ENCODE data around the gene TICRR.

Gene TICRR

DNA sequence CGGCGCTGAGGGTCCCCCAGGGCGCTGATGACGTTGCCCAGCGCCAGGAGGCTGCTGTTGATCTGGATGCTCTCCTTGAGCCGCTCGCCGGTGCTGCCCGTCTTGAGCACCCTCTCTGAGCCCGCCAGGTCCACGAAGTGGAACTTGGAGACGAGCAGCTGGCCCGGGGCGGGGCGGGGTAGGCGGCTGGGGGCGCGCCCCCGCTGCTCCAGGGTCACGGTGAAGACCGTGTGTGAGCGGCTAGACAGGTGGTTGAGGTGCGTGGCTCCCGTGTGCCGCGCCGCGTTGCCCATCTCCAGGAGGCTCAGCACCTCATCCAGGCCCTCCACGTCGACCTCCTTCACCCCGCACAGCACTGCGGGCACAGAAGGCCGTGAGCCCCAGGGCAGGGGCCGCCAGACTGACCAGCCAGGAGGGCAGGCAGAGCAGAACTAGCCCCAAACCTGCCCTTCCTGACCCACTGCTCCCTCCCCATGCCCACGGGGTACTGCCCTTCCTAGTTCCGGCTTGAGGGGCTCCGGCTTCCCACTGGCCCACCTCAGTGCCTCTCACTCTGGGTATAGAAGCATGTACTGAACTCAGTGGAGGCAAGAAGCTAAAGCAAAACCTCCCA lies 73.8 kb downstream of the TICRR start:
- Histone ChIP-seq H2AFZ (ENCODE audit: low read depth, low read length) (no peak overlapping the region), H3K4me2 (ENCODE audit: low read length, poor library complexity, severe bottlenecking) (no peak overlapping the region), H3K23ac (ENCODE audit: low read length in 2 of 2) (no peak overlapping the region), H3K27me3 (ENCODE audit: control insufficient read depth in 1 of 2, insufficient read depth in 1 of 2, low read length in 2 of 2) (no peaks in the 10 kb centered on the region), H2BK15ac (ENCODE audit: low read depth, poor library complexity, severe bottlenecking) (no peak overlapping the region), H3K27ac (ENCODE audit: low read length, poor library complexity, severe bottlenecking) (no peak overlapping the region), H2BK120ac (ENCODE audit: low read depth, low read length) (no peak overlapping the region), H2BK12ac (ENCODE audit: low read length in 2 of 2) (no peak overlapping the region), H3K79me1 (replicated peaks; ENCODE audit: low read length, poor library complexity, severe bottlenecking) (peaks cover 30% of the 10 kb centered on the region), H2BK5ac (ENCODE audit: low read depth, low read length, poor library complexity, severe bottlenecking) (no peak overlapping the region), H3K4me1 (ENCODE audit: control insufficient read depth, insufficient read depth, low read depth, low read length) (peaks cover 4% of the 10 kb centered on the region), H3K4me3 (ENCODE audit: insufficient read depth in 1 of 2, low read depth in 1 of 2, low read length in 2 of 2) (no peak overlapping the region), H3K4ac (ENCODE audit: low read depth in 1 of 2, low read length in 2 of 2) (no peak overlapping the region), H2AK5ac (ENCODE audit: low read length, severe bottlenecking) (no peak overlapping the region), H3K9ac (ENCODE audit: low read length) (no peak overlapping the region), H3K9me3 (ENCODE audit: control insufficient read depth, low read length) (no peaks in the 10 kb centered on the region), H3K14ac (ENCODE audit: low read length in 2 of 2) (no peak overlapping the region), H4K8ac (ENCODE audit: low read length) (no peak overlapping the region), H3K36me3 (ENCODE audit: control insufficient read depth in 1 of 2, insufficient read depth in 2 of 2, low read depth in 1 of 2, low read length in 2 of 2) (peaks cover 42 to 61% of the 10 kb centered on the region in 2 experiments), H3K18ac (ENCODE audit: low read depth in 1 of 2, low read length in 2 of 2) (no peak overlapping the region), H4K91ac (ENCODE audit: low read length) (no peak overlapping the region)
- DNase-seq, result no peak
- WGBS, result 96% methylated on average over 37 of the region's 37 CpGs

DNA sequence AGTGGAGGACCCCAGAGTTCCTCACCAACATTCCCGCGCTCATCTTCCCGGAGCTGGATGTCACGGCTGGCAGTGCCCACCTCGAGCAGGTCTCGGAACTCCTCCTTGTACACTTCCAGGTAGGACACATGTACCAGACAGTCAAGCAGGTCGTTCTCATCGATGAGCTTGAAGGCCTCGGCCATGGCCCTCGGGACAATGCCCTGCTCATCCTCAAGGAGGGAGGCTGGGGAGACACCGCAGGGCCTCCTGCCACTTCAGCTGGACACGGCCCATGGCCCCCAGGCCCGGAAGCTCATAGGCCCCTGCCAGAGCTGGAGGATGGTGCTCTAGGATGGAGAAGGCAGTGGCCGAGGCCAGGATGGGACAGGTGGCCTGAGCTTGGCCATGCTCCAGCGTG lies 74.4 kb downstream of the TICRR start:
- no peak overlapping the region for H2AFZ ChIP-seq (ENCODE audit: low read depth, low read length)
- no peak overlapping the region for H3K4me3 ChIP-seq (ENCODE audit: insufficient read depth in 1 of 2, low read depth in 1 of 2, low read length in 2 of 2)
- H3K18ac ChIP-seq (ENCODE audit: low read depth in 1 of 2, low read length in 2 of 2), result no peak overlapping the region
- no peak overlapping the region for H3K14ac ChIP-seq (ENCODE audit: low read length in 2 of 2)
- no peak overlapping the region for H4K8ac ChIP-seq (ENCODE audit: low read length)
- no peak overlapping the region for H2BK15ac ChIP-seq (ENCODE audit: low read depth, poor library complexity, severe bottlenecking)
- H3K4me2 ChIP-seq (ENCODE audit: low read length, poor library complexity, severe bottlenecking), result no peak overlapping the region
- H2BK5ac ChIP-seq (ENCODE audit: low read depth, low read length, poor library complexity, severe bottlenecking), result no peak overlapping the region
- H3K27me3 ChIP-seq (ENCODE audit: control insufficient read depth in 1 of 2, insufficient read depth in 1 of 2, low read length in 2 of 2), result no peaks in the 10 kb centered on the region
- H3K9ac ChIP-seq (ENCODE audit: low read length), result no peak overlapping the region
- H3K36me3 ChIP-seq (ENCODE audit: control insufficient read depth in 1 of 2, insufficient read depth in 2 of 2, low read depth in 1 of 2, low read length in 2 of 2), result peaks cover 38 to 58% of the 10 kb centered on the region in 2 experiments
- 98% methylated on average over 15 of the region's 15 CpGs for WGBS
- no peak overlapping the region for H2AK5ac ChIP-seq (ENCODE audit: low read length, severe bottlenecking)
- no peak overlapping the region for H3K4ac ChIP-seq (ENCODE audit: low read depth in 1 of 2, low read length in 2 of 2)
- H2BK12ac ChIP-seq (ENCODE audit: low read length in 2 of 2), result no peak overlapping the region
- DNase-seq, result no peak
- peaks cover 31% of the 10 kb centered on the region for H3K79me1 ChIP-seq (replicated peaks; ENCODE audit: low read length, poor library complexity, severe bottlenecking)
- peaks cover 8% of the 10 kb centered on the region for H3K4me1 ChIP-seq (ENCODE audit: control insufficient read depth, insufficient read depth, low read depth, low read length)
- H3K9me3 ChIP-seq (ENCODE audit: control insufficient read depth, low read length), result no peaks in the 10 kb centered on the region
- H3K27ac ChIP-seq (ENCODE audit: low read length, poor library complexity, severe bottlenecking), result no peak overlapping the region
- H4K91ac ChIP-seq (ENCODE audit: low read length), result no peak overlapping the region
- no peak overlapping the region for H3K23ac ChIP-seq (ENCODE audit: low read length in 2 of 2)
- H2BK120ac ChIP-seq (ENCODE audit: low read depth, low read length), result no peak overlapping the region

GRCh38 chr15:89652131-89652530 lies 76.9 kb downstream of the TICRR start:
- no peak overlapping the region for H2BK15ac ChIP-seq (ENCODE audit: low read depth, poor library complexity, severe bottlenecking)
- H2BK120ac ChIP-seq (ENCODE audit: low read depth, low read length), result no peak overlapping the region
- H3K4ac ChIP-seq (ENCODE audit: low read depth in 1 of 2, low read length in 2 of 2), result no peak overlapping the region
- no peak overlapping the region for H2BK5ac ChIP-seq (ENCODE audit: low read depth, low read length, poor library complexity, severe bottlenecking)
- H3K18ac ChIP-seq (ENCODE audit: low read depth in 1 of 2, low read length in 2 of 2), result no peak overlapping the region
- no peak overlapping the region for H3K4me3 ChIP-seq (ENCODE audit: insufficient read depth in 1 of 2, low read depth in 1 of 2, low read length in 2 of 2)
- H2BK12ac ChIP-seq (ENCODE audit: low read length in 2 of 2), result no peak overlapping the region
- H3K9me3 ChIP-seq (ENCODE audit: control insufficient read depth, low read length), result no peaks in the 10 kb centered on the region
- no peak overlapping the region for H3K9ac ChIP-seq (ENCODE audit: low read length)
- no peak for DNase-seq
- H3K4me1 ChIP-seq (ENCODE audit: control insufficient read depth, insufficient read depth, low read depth, low read length), result peaks cover 9% of the 10 kb centered on the region
- H3K36me3 ChIP-seq (ENCODE audit: control insufficient read depth in 1 of 2, insufficient read depth in 2 of 2, low read depth in 1 of 2, low read length in 2 of 2), result peaks cover 21 to 36% of the 10 kb centered on the region in 2 experiments
- 79% methylated on average over 7 of the region's 7 CpGs for WGBS
- H3K27ac ChIP-seq (ENCODE audit: low read length, poor library complexity, severe bottlenecking), result no peak overlapping the region
- H3K23ac ChIP-seq (ENCODE audit: low read length in 2 of 2), result no peak overlapping the region
- H2AFZ ChIP-seq (ENCODE audit: low read depth, low read length), result no peak overlapping the region
- no peaks in the 10 kb centered on the region for H3K27me3 ChIP-seq (ENCODE audit: control insufficient read depth in 1 of 2, insufficient read depth in 1 of 2, low read length in 2 of 2)
- H4K91ac ChIP-seq (ENCODE audit: low read length), result no peak overlapping the region
- H3K4me2 ChIP-seq (ENCODE audit: low read length, poor library complexity, severe bottlenecking), result no peak overlapping the region
- H3K14ac ChIP-seq (ENCODE audit: low read length in 2 of 2), result no peak overlapping the region
- no peak overlapping the region for H4K8ac ChIP-seq (ENCODE audit: low read length)
- H3K79me1 ChIP-seq (replicated peaks; ENCODE audit: low read length, poor library complexity, severe bottlenecking), result peaks cover 29% of the 10 kb centered on the region
- H2AK5ac ChIP-seq (ENCODE audit: low read length, severe bottlenecking), result no peak overlapping the region

- H3K9ac ChIP-seq (ENCODE audit: low read length), result no peak overlapping the region
- H3K27me3 ChIP-seq (ENCODE audit: control insufficient read depth in 1 of 2, insufficient read depth in 1 of 2, low read length in 2 of 2), result no peaks in the 10 kb centered on the region
- no peak overlapping the region for H3K4ac ChIP-seq (ENCODE audit: low read depth in 1 of 2, low read length in 2 of 2)
- H2AK5ac ChIP-seq (ENCODE audit: low read length, severe bottlenecking), result no peak overlapping the region
- WGBS, result 88% methylated on average over 16 of the region's 16 CpGs
- peaks cover 16 to 31% of the 10 kb centered on the region in 2 experiments for H3K36me3 ChIP-seq (ENCODE audit: control insufficient read depth in 1 of 2, insufficient read depth in 2 of 2, low read depth in 1 of 2, low read length in 2 of 2)
- H2AFZ ChIP-seq (ENCODE audit: low read depth, low read length), result no peak overlapping the region
- H3K23ac ChIP-seq (ENCODE audit: low read length in 2 of 2), result no peak overlapping the region
- H3K4me1 ChIP-seq (ENCODE audit: control insufficient read depth, insufficient read depth, low read depth, low read length), result peaks cover 5% of the 10 kb centered on the region
- H3K18ac ChIP-seq (ENCODE audit: low read depth in 1 of 2, low read length in 2 of 2), result no peak overlapping the region
- no peak overlapping the region for H2BK15ac ChIP-seq (ENCODE audit: low read depth, poor library complexity, severe bottlenecking)
- H2BK120ac ChIP-seq (ENCODE audit: low read depth, low read length), result no peak overlapping the region
- H3K27ac ChIP-seq (ENCODE audit: low read length, poor library complexity, severe bottlenecking), result no peak overlapping the region
- H4K91ac ChIP-seq (ENCODE audit: low read length), result no peak overlapping the region
- no peak overlapping the region for H4K8ac ChIP-seq (ENCODE audit: low read length)
- H3K79me1 ChIP-seq (replicated peaks; ENCODE audit: low read length, poor library complexity, severe bottlenecking), result peaks cover 29% of the 10 kb centered on the region
- H2BK12ac ChIP-seq (ENCODE audit: low read length in 2 of 2), result no peak overlapping the region
- H2BK5ac ChIP-seq (ENCODE audit: low read depth, low read length, poor library complexity, severe bottlenecking), result no peak overlapping the region
- DNase-seq, result no peak
- H3K4me3 ChIP-seq (ENCODE audit: insufficient read depth in 1 of 2, low read depth in 1 of 2, low read length in 2 of 2), result no peak overlapping the region
- H3K9me3 ChIP-seq (ENCODE audit: control insufficient read depth, low read length), result no peaks in the 10 kb centered on the region
- H3K4me2 ChIP-seq (ENCODE audit: low read length, poor library complexity, severe bottlenecking), result no peak overlapping the region
- no peak overlapping the region for H3K14ac ChIP-seq (ENCODE audit: low read length in 2 of 2)
Observed at GRCh38 chr15:89652666-89653065, 77.4 kb downstream of the TICRR start.

All from mesenchymal stem cell (in vitro differentiated cells and primary cell).